GM12878 (cell line): ENCODE measurements around the gene ELK3. TPM values are rescaled to one million over a fixed set of nuclear protein-coding genes. Genes with fewer than 3 reads are reported as not detected.

Experiments used
- ATAC-seq: fragments of 200-7000 bp; cut with Tn5 transposase; 3 replicates; pipeline ENCODE4 v1.9.1; 2020; ENCODE audit warnings: mild to moderate bottlenecking, moderate library complexity
- BruUV-seq: library from RNA; stranded (reverse); fragments of 400-500 nt; replicated peaks from 2 replicates; lab custom pipeline; 2021; lab: Mats Ljungman, UMichigan
- CTCF ChIA-PET: fragments of 300-600 bp; sonication (Branson Sonifier 250); formaldehyde crosslinking; extraction: SDS; loops from one replicate; lab custom pipeline; 2021; ENCODE audit warnings: inconsistent platforms; lab: Yijun Ruan, JAX
- POLR2A ChIA-PET: fragments of 350-600 bp; formaldehyde crosslinking; extraction: SDS; loops from one replicate; lab custom pipeline; 2021; ENCODE audit warnings: inconsistent platforms; lab: Charles Lee
- RAD21 ChIA-PET: fragments of 300-600 bp; sonication (Branson Sonifier 250); formaldehyde crosslinking; loops from one replicate; lab custom pipeline; 2023; ENCODE audit warnings: antibody characterized with exemption; ENCODE audit not compliant: unreplicated experiment; lab: Charles Lee
- SMC1A ChIA-PET: fragments of 300-600 bp; sonication (Branson Sonifier 250); formaldehyde crosslinking; loops from one replicate; lab custom pipeline; 2023; ENCODE audit not compliant: unreplicated experiment, uncharacterized antibody; lab: Charles Lee
- DNase-seq: peaks from one replicate; pipeline ENCODE4 v3.0.0-alpha.2; 2011; ENCODE audit warnings: low read depth, low spot score
- FAIRE-seq: peaks from 3 replicates; lab custom pipeline; 2011; peaks lifted over from hg19 to GRCh38; lab: Jason Lieb, UNC
- H2AFZ ChIP-seq: 2 replicates; pipeline ENCODE4 v1.6.0; 2011; ENCODE audit warnings: low read depth, low read length, control low read depth; ENCODE audit not compliant: control insufficient read depth
- H3K27ac ChIP-seq: 2 replicates; pipeline ENCODE4 v1.5.1; 2011; ENCODE audit warnings: control low read depth; ENCODE audit not compliant: control insufficient read depth, insufficient read depth
- H3K27me3 ChIP-seq, 2 experiments: replicated peaks in 1 of 2; 2 replicates each; pipeline versions ENCODE4 v1.6.0 to v1.6.1; 2011; ENCODE audit warnings: low read length in 1 of 2; ENCODE audit not compliant: control insufficient read depth in 2 of 2, insufficient read depth in 2 of 2
- H3K36me3 ChIP-seq, 2 experiments: 2 replicates each; pipeline ENCODE4 v1.5.1; 2011; ENCODE audit warnings: low read length in 1 of 2; ENCODE audit not compliant: control insufficient read depth in 2 of 2, insufficient read depth in 2 of 2
- H3K4me1 ChIP-seq: 2 replicates; pipeline ENCODE4 v1.6.1; 2011; ENCODE audit warnings: mild to moderate bottlenecking, low read length, moderate library complexity, mixed read lengths; ENCODE audit not compliant: control insufficient read depth, insufficient read depth
- H3K4me2 ChIP-seq: 2 replicates; pipeline ENCODE4 v1.6.0; 2011; ENCODE audit warnings: control low read depth; ENCODE audit not compliant: control insufficient read depth, insufficient read depth
- H3K4me3 ChIP-seq: fragments of 200-600 bp; sonication (generic); 2 replicates; pipeline ENCODE4 v1.5.1; 2016
- H3K79me2 ChIP-seq: 2 replicates; pipeline ENCODE4 v1.6.0; 2011; ENCODE audit warnings: low read length; ENCODE audit not compliant: control insufficient read depth, insufficient read depth
- H3K9ac ChIP-seq: 2 replicates; pipeline ENCODE4 v1.8.0; 2011; ENCODE audit warnings: low read length, control low read depth, mixed read lengths; ENCODE audit not compliant: control insufficient read depth, insufficient read depth
- H3K9me3 ChIP-seq: replicated peaks from 3 replicates; pipeline ENCODE4 v1.5.1; 2011; ENCODE audit warnings: mild to moderate bottlenecking, low read length; ENCODE audit not compliant: control insufficient read depth, insufficient read depth
- H4K20me1 ChIP-seq: 2 replicates; pipeline ENCODE4 v1.6.0; 2011; ENCODE audit not compliant: control insufficient read depth, insufficient read depth
- HDGF ChIP-seq: fragments of 450-650 bp; IDR thresholded peaks from 2 replicates; pipeline ENCODE4 v1.6.1; 2016; ENCODE audit warnings: antibody characterized with exemption
- IKZF1 ChIP-seq: fragments of 450-650 bp; conservative IDR thresholded peaks from 2 replicates; pipeline ENCODE4 v1.6.1; 2017; ENCODE audit warnings: antibody characterized with exemption, mild to moderate bottlenecking
- POLR2A ChIP-seq: IDR thresholded peaks from 2 replicates; pipeline ENCODE4 v1.6.1; 2011; ENCODE audit warnings: low read depth, mild to moderate bottlenecking, low read length
- POLR2AphosphoS5 ChIP-seq: IDR thresholded peaks from 2 replicates; pipeline ENCODE4 v1.6.1; 2011; ENCODE audit warnings: mild to moderate bottlenecking, low read length, inconsistent platforms
- SIN3A ChIP-seq: IDR thresholded peaks from 2 replicates; pipeline ENCODE4 v1.6.1; 2012; ENCODE audit warnings: low read depth, low read length, improper control_type of control experiment
- TCF3 ChIP-seq: IDR thresholded peaks from 2 replicates; pipeline ENCODE4 v1.6.1; 2012; ENCODE audit warnings: low read depth, mild to moderate bottlenecking, low read length, borderline replicate concordance; ENCODE audit not compliant: insufficient read depth
- WGBS: methylation state at CpG from one replicate; pipeline ENCODE4 v1.1.6; 2016; ENCODE audit warnings: low lambda C conversion rate; ENCODE audit not compliant: insufficient replicate concordance, insufficient coverage; ENCODE audit errors: missing lambda C conversion rate; 5-methylcytosine and 5-hydroxymethylcytosine counted together
- in situ Hi-C: fragments of 300-500 bp; cut with MboI; formaldehyde crosslinking; loops from 9 replicates; pipeline ENCODE4 v1.14.3; 2018; ENCODE audit warnings: mixed read lengths
- intact Hi-C: fragments of 100-400 bp; cut with micrococcal nuclease; formaldehyde crosslinking; loops from one replicate; pipeline ENCODE4 v1.14.2; 2022; ENCODE audit not compliant: unreplicated experiment
- polyA plus RNA-seq, 11 experiments: library from polyadenylated mRNA; depleted of rRNA in 4 of 11; unstranded in 6 of 11; stranded (reverse) in 5 of 11; fragments of >200 nt; fragmentation: Nextera tagmentation in 4 of 11; fragmentation: Illumina TruSeq in 1 of 11; extraction: Ambion mirVana in 4 of 11; extraction: Trizol in 1 of 11; gene quantifications; 1 replicate in 1 of 11; 2 replicates in 10 of 11; pipeline versions ENCODE4 v1.2.1 to v1.2.3, GENCODE V29; 2011 to 2016; ENCODE audit warnings: inconsistent platforms in 2 of 11, missing spikeins in 2 of 11, low read depth in 1 of 11
- total RNA-seq, 4 experiments: library from RNA; depleted of rRNA in 3 of 4; stranded (reverse); fragments of >200 nt in 3 of 4; fragmentation: Illumina TruSeq in 1 of 4; extraction: Trizol in 1 of 4; gene quantifications; 2 replicates each; pipeline versions ENCODE4 v1.2.1 to v1.2.3, GENCODE V29; 2013 to 2021
- TF ChIP-seq, protein P1 (sequence below): fragments of 450-650 bp; IDR thresholded peaks from 2 replicates; pipeline ENCODE4 v1.6.1; 2018; ENCODE audit warnings: mild to moderate bottlenecking, low read depth, moderate library complexity; ENCODE audit not compliant: partially characterized antibody
- TF ChIP-seq, protein P2 (sequence below): fragments of 450-650 bp; IDR thresholded peaks from 2 replicates; pipeline ENCODE4 v1.6.1; 2017; ENCODE audit warnings: mild to moderate bottlenecking, low read depth, inconsistent platforms; ENCODE audit not compliant: poor library complexity, severe bottlenecking
- TF ChIP-seq, protein P3 (sequence below): IDR thresholded peaks from 2 replicates; pipeline ENCODE4 v1.6.1; 2011; ENCODE audit warnings: mild to moderate bottlenecking, low read depth, low read length, moderate library complexity; ENCODE audit not compliant: insufficient replicate concordance

The ELK3 gene
- total and polyA plus RNA-seq, 10 of the 15 experiments (the other 5 are each of a cell fraction or from before 2014, with no cell fraction given) = 0.37 to 4.8 (median 0.88) TPM

DNA sequence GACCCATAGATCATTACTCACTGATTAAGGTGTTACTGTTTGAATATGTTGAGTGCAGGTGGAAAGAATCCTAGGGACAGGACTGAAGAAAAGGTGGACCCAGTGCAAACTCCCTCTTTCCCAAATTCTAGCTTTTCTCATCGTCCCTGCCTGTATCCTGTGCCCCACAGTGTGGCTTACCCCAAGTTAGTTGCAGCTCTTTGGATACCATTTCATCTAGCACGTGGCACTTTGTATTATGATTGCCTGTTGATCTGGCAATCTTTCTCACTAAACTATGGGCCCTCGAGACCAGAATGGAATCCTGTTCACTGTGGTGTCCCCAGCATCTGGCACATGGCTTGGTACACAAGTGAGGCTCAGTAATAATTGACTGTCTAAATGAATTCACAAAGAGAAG, 66.5 kb downstream of the ELK3 start:
- ChIA-PET SMC1A (interaction anchor here (0.8 to 1.2 kb wide), 4 partner anchors 11 to 139 kb away, joined by 3 to 5 read pairs (median 3); partner anchors contain the start of gene CDK17), POLR2A (interaction anchor here (0.6 kb wide), 1 partner anchor 89 kb away, joined by 3 read pairs; no protein-coding TSS in a partner anchor), CTCF (interaction anchor here (0.6 kb wide), 1 partner anchor 66 kb away, joined by 3 read pairs; no protein-coding TSS in a partner anchor), RAD21 (no interaction called here)
- H3K4me1 ChIP-seq = no peaks in the 10 kb centered on the region
- H3K36me3 ChIP-seq = peaks cover 2 to 9% of the 10 kb centered on the region in 2 experiments; a peak in 3 of 4 replicates
- no peak overlapping the region for H3K27ac ChIP-seq
- ATAC-seq (no peak), FAIRE-seq (no peak), DNase-seq (no peak)
- no peaks in the 10 kb centered on the region for H3K79me2 ChIP-seq
- no peak overlapping the region for H2AFZ ChIP-seq
- TF ChIP-seq, protein P1, sequence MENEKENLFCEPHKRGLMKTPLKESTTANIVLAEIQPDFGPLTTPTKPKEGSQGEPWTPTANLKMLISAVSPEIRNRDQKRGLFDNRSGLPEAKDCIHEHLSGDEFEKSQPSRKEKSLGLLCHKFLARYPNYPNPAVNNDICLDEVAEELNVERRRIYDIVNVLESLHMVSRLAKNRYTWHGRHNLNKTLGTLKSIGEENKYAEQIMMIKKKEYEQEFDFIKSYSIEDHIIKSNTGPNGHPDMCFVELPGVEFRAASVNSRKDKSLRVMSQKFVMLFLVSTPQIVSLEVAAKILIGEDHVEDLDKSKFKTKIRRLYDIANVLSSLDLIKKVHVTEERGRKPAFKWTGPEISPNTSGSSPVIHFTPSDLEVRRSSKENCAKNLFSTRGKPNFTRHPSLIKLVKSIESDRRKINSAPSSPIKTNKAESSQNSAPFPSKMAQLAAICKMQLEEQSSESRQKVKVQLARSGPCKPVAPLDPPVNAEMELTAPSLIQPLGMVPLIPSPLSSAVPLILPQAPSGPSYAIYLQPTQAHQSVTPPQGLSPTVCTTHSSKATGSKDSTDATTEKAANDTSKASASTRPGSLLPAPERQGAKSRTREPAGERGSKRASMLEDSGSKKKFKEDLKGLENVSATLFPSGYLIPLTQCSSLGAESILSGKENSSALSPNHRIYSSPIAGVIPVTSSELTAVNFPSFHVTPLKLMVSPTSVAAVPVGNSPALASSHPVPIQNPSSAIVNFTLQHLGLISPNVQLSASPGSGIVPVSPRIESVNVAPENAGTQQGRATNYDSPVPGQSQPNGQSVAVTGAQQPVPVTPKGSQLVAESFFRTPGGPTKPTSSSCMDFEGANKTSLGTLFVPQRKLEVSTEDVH = no peak
- TF ChIP-seq SIN3A = no peak
- TF ChIP-seq HDGF = no peak
- peak; percentile 56; the same call in 1 of the 2 replicates for TF ChIP-seq POLR2AphosphoS5
- no peak for TF ChIP-seq TCF3
- TF ChIP-seq, protein P2, sequence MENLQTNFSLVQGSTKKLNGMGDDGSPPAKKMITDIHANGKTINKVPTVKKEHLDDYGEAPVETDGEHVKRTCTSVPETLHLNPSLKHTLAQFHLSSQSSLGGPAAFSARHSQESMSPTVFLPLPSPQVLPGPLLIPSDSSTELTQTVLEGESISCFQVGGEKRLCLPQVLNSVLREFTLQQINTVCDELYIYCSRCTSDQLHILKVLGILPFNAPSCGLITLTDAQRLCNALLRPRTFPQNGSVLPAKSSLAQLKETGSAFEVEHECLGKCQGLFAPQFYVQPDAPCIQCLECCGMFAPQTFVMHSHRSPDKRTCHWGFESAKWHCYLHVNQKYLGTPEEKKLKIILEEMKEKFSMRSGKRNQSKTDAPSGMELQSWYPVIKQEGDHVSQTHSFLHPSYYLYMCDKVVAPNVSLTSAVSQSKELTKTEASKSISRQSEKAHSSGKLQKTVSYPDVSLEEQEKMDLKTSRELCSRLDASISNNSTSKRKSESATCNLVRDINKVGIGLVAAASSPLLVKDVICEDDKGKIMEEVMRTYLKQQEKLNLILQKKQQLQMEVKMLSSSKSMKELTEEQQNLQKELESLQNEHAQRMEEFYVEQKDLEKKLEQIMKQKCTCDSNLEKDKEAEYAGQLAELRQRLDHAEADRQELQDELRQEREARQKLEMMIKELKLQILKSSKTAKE = no peak
- TF ChIP-seq, protein P3, sequence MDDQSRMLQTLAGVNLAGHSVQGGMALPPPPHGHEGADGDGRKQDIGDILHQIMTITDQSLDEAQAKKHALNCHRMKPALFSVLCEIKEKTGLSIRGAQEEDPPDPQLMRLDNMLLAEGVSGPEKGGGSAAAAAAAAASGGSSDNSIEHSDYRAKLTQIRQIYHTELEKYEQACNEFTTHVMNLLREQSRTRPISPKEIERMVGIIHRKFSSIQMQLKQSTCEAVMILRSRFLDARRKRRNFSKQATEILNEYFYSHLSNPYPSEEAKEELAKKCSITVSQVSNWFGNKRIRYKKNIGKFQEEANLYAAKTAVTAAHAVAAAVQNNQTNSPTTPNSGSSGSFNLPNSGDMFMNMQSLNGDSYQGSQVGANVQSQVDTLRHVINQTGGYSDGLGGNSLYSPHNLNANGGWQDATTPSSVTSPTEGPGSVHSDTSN = no peak
- TF ChIP-seq POLR2A = 0 out of 2 replicates have a peak, but pooled peaks have one; percentile 28
- no peak for TF ChIP-seq IKZF1
- H3K4me2 ChIP-seq = no peak overlapping the region
- 82% methylated on average over 3 of the region's 3 CpGs for WGBS
- intact Hi-C loops = no loop called here
- in situ Hi-C loops = no loop called here
- H3K4me3 ChIP-seq = no peak overlapping the region
- H3K9me3 ChIP-seq = no peaks in the 10 kb centered on the region
- no peaks in the 10 kb centered on the region for H3K27me3 ChIP-seq
- no peaks in the 10 kb centered on the region for H4K20me1 ChIP-seq
- no peak overlapping the region for H3K9ac ChIP-seq
- no TSS peak for BruUV-seq
